ENCODE results near the gene IFNAR2. TPM values are rescaled to one million over a fixed set of nuclear protein-coding genes. Genes with fewer than 3 reads are reported as not detected.

Gene IFNAR2
- polyA plus RNA-seq, 1 donor from 2014 or later = 10.3 TPM

GRCh38 chr21:33273044-33273443, 43.3 kb downstream of the IFNAR2 start:
- no peaks in the 10 kb centered on the region for H3K9me3 ChIP-seq (ENCODE audit: low read length)
- no peak overlapping the region for H3K27ac ChIP-seq (ENCODE audit: low read length)
- TF ChIP-seq SMC3 (conservative IDR thresholded peaks at IDR 0.05; ENCODE audit: poor library complexity) = no peak
- no peak for TF ChIP-seq EP300 (conservative IDR thresholded peaks at IDR 0.05; ENCODE audit: poor library complexity, severe bottlenecking)
- no peak for TF ChIP-seq TAF1 (IDR thresholded peaks at IDR 0.05; ENCODE audit: low read depth)
- TF ChIP-seq MXI1 (conservative IDR thresholded peaks at IDR 0.05; ENCODE audit: poor library complexity, severe bottlenecking) = no peak
- TF ChIP-seq, protein P1, sequence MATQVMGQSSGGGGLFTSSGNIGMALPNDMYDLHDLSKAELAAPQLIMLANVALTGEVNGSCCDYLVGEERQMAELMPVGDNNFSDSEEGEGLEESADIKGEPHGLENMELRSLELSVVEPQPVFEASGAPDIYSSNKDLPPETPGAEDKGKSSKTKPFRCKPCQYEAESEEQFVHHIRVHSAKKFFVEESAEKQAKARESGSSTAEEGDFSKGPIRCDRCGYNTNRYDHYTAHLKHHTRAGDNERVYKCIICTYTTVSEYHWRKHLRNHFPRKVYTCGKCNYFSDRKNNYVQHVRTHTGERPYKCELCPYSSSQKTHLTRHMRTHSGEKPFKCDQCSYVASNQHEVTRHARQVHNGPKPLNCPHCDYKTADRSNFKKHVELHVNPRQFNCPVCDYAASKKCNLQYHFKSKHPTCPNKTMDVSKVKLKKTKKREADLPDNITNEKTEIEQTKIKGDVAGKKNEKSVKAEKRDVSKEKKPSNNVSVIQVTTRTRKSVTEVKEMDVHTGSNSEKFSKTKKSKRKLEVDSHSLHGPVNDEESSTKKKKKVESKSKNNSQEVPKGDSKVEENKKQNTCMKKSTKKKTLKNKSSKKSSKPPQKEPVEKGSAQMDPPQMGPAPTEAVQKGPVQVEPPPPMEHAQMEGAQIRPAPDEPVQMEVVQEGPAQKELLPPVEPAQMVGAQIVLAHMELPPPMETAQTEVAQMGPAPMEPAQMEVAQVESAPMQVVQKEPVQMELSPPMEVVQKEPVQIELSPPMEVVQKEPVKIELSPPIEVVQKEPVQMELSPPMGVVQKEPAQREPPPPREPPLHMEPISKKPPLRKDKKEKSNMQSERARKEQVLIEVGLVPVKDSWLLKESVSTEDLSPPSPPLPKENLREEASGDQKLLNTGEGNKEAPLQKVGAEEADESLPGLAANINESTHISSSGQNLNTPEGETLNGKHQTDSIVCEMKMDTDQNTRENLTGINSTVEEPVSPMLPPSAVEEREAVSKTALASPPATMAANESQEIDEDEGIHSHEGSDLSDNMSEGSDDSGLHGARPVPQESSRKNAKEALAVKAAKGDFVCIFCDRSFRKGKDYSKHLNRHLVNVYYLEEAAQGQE (IDR thresholded peaks at IDR 0.05; ENCODE audit: borderline replicate concordance) = no peak
- TF ChIP-seq POLR2AphosphoS5 (IDR thresholded peaks at IDR 0.05) = no peak
- TF ChIP-seq RAD21 (conservative IDR thresholded peaks at IDR 0.05) = no peak
- TF ChIP-seq EZH2 (IDR thresholded peaks at IDR 0.05; ENCODE audit: borderline replicate concordance, insufficient read depth, low read length, poor library complexity, severe bottlenecking) = no peak
- no peak for TF ChIP-seq CTCF (IDR thresholded peaks at IDR 0.05; ENCODE audit: poor library complexity, severe bottlenecking)
- H3K27me3 ChIP-seq (ENCODE audit: insufficient read depth, low read depth, low read length) = no peaks in the 10 kb centered on the region
- H2AFZ ChIP-seq (ENCODE audit: low read depth, low read length) = no peak overlapping the region
- no peaks in the 10 kb centered on the region for H3K9me2 ChIP-seq (ENCODE audit: insufficient read depth, low read length)
- no peaks in the 10 kb centered on the region for H4K20me1 ChIP-seq (ENCODE audit: insufficient read depth)
- H3K79me2 ChIP-seq (replicated peaks; ENCODE audit: insufficient read depth, low read length) = no peaks in the 10 kb centered on the region
- no peaks in the 10 kb centered on the region for H3K36me3 ChIP-seq (ENCODE audit: insufficient read depth, low read length)
- no peak overlapping the region for H3K9ac ChIP-seq (ENCODE audit: low read length)
- H3F3A ChIP-seq (ENCODE audit: insufficient read depth, low read length, poor library complexity, severe bottlenecking) = no peaks in the 10 kb centered on the region
- H3K4me3 ChIP-seq (ENCODE audit: low read length) = no peak overlapping the region
- no peak overlapping the region for H3K4me2 ChIP-seq (ENCODE audit: low read length)

GRCh38 chr21:33278721-33279120, 49.0 kb downstream of the IFNAR2 start:
- H2AFZ ChIP-seq (ENCODE audit: low read depth, low read length) = no peak overlapping the region
- no peaks in the 10 kb centered on the region for H4K20me1 ChIP-seq (ENCODE audit: insufficient read depth)
- no peak overlapping the region for H3K27ac ChIP-seq (ENCODE audit: low read length)
- TF ChIP-seq CTCF (IDR thresholded peaks at IDR 0.05; ENCODE audit: poor library complexity, severe bottlenecking) = no peak
- TF ChIP-seq TAF1 (IDR thresholded peaks at IDR 0.05; ENCODE audit: low read depth) = no peak
- no peak for TF ChIP-seq SMC3 (conservative IDR thresholded peaks at IDR 0.05; ENCODE audit: poor library complexity)
- TF ChIP-seq EP300 (conservative IDR thresholded peaks at IDR 0.05; ENCODE audit: poor library complexity, severe bottlenecking) = no peak
- TF ChIP-seq RAD21 (conservative IDR thresholded peaks at IDR 0.05) = no peak
- no peak for TF ChIP-seq EZH2 (IDR thresholded peaks at IDR 0.05; ENCODE audit: borderline replicate concordance, insufficient read depth, low read length, poor library complexity, severe bottlenecking)
- no peak for TF ChIP-seq MXI1 (conservative IDR thresholded peaks at IDR 0.05; ENCODE audit: poor library complexity, severe bottlenecking)
- TF ChIP-seq, protein P1 (IDR thresholded peaks at IDR 0.05; ENCODE audit: borderline replicate concordance) = no peak
- TF ChIP-seq POLR2AphosphoS5 (IDR thresholded peaks at IDR 0.05) = no peak
- H3K9me3 ChIP-seq (ENCODE audit: low read length) = peaks cover 8% of the 10 kb centered on the region
- H3K79me2 ChIP-seq (replicated peaks; ENCODE audit: insufficient read depth, low read length) = no peaks in the 10 kb centered on the region
- H3K4me3 ChIP-seq (ENCODE audit: low read length) = no peak overlapping the region
- no peaks in the 10 kb centered on the region for H3F3A ChIP-seq (ENCODE audit: insufficient read depth, low read length, poor library complexity, severe bottlenecking)
- no peaks in the 10 kb centered on the region for H3K27me3 ChIP-seq (ENCODE audit: insufficient read depth, low read depth, low read length)
- peaks cover 13% of the 10 kb centered on the region for H3K36me3 ChIP-seq (ENCODE audit: insufficient read depth, low read length)
- no peak overlapping the region for H3K4me2 ChIP-seq (ENCODE audit: low read length)
- H3K9me2 ChIP-seq (ENCODE audit: insufficient read depth, low read length) = no peaks in the 10 kb centered on the region
- no peak overlapping the region for H3K9ac ChIP-seq (ENCODE audit: low read length)

Data from neural cell (in vitro differentiated cells).